Measurements from ENCODE around the gene RICTOR. TPM values are rescaled to one million over a fixed set of nuclear protein-coding genes. Genes with fewer than 3 reads are reported as not detected.

RICTOR gene
- total RNA-seq, 1 donor from 2014 or later, result 23.6 TPM

GRCh38 chr5:39114155-39114554 is 40.0 kb upstream of the RICTOR start:
- Mint-ChIP-seq H3K27ac (ENCODE audit: unreplicated experiment) (no peak overlapping the region), H3K9me3 (ENCODE audit: low read depth) (no peaks in the 10 kb centered on the region), H3K36me3 (ENCODE audit: low read depth) (no peaks in the 10 kb centered on the region), H3K4me1 (ENCODE audit: low read depth) (peaks cover 6% of the 10 kb centered on the region), H3K27me3 (ENCODE audit: low read depth) (no peaks in the 10 kb centered on the region), H3K4me3 (ENCODE audit: unreplicated experiment) (no peak overlapping the region)
- no peak for DNase-seq (ENCODE audit: low spot score)
- TF ChIP-seq, protein P1, sequence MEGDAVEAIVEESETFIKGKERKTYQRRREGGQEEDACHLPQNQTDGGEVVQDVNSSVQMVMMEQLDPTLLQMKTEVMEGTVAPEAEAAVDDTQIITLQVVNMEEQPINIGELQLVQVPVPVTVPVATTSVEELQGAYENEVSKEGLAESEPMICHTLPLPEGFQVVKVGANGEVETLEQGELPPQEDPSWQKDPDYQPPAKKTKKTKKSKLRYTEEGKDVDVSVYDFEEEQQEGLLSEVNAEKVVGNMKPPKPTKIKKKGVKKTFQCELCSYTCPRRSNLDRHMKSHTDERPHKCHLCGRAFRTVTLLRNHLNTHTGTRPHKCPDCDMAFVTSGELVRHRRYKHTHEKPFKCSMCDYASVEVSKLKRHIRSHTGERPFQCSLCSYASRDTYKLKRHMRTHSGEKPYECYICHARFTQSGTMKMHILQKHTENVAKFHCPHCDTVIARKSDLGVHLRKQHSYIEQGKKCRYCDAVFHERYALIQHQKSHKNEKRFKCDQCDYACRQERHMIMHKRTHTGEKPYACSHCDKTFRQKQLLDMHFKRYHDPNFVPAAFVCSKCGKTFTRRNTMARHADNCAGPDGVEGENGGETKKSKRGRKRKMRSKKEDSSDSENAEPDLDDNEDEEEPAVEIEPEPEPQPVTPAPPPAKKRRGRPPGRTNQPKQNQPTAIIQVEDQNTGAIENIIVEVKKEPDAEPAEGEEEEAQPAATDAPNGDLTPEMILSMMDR (IDR thresholded peaks at IDR 0.05), result no peak

DNA sequence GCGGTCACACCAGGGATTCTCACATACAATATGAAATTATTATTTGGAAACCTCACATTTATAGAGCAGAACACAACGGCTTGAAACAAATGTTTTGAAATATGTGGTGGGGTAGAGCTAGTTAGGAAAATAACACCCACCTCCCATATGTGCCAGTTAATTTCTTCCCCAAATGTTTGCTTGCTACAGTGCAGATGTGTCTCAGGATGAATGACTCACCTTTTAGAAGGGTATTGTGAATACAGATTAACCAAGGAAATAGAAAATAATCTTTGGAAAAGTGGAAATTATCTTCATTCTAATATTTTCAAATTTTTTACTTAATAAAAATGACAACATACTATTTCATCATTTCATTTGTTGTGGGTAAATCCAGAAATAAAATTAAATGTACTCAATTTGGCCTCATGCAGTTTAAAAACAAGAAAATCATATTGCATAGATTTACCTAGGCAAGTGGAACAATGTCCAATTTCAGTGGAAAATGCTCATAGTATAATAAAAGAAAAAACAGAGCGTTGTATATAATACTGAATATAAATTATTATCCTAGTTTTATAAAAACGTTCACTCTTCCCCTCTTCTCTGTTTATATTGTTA is 39.3 kb upstream of the RICTOR start:
- no peak overlapping the region for H3K27ac Mint-ChIP-seq (ENCODE audit: unreplicated experiment)
- H3K27me3 Mint-ChIP-seq (ENCODE audit: low read depth), result no peaks in the 10 kb centered on the region
- DNase-seq (ENCODE audit: low spot score), result no peak
- TF ChIP-seq, protein P1 (IDR thresholded peaks at IDR 0.05), result no peak
- no peaks in the 10 kb centered on the region for H3K36me3 Mint-ChIP-seq (ENCODE audit: low read depth)
- no peaks in the 10 kb centered on the region for H3K9me3 Mint-ChIP-seq (ENCODE audit: low read depth)
- H3K4me3 Mint-ChIP-seq (ENCODE audit: unreplicated experiment), result no peak overlapping the region
- H3K4me1 Mint-ChIP-seq (ENCODE audit: low read depth), result peaks cover 6% of the 10 kb centered on the region

DNA sequence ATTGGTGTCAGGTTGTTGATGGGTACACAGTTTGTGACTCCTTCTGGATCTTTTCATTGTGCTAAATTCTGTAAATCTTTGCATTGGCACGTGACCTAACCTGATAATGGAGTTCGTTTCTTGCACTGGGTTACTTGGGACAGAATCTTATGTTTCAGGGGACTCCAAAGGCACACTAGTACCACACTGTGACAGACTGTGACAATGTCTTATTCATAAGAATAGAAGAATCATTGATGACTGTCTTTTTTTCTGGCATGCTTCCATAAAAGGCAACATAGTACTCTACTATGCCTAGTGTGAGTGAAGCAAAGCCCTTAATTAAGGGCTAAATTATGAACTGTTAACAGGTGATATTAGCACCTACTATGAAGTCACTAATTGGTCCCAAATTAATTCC is 35.4 kb upstream of the RICTOR start:
- TF ChIP-seq, protein P1 (IDR thresholded peaks at IDR 0.05), result no peak
- Mint-ChIP-seq H3K27me3 (ENCODE audit: low read depth) (no peaks in the 10 kb centered on the region), H3K4me3 (ENCODE audit: unreplicated experiment) (no peak overlapping the region), H3K36me3 (ENCODE audit: low read depth) (no peaks in the 10 kb centered on the region), H3K27ac (ENCODE audit: unreplicated experiment) (no peak overlapping the region), H3K4me1 (ENCODE audit: low read depth) (no peaks in the 10 kb centered on the region), H3K9me3 (ENCODE audit: low read depth) (no peaks in the 10 kb centered on the region)
- no peak for DNase-seq (ENCODE audit: low spot score)

DNA sequence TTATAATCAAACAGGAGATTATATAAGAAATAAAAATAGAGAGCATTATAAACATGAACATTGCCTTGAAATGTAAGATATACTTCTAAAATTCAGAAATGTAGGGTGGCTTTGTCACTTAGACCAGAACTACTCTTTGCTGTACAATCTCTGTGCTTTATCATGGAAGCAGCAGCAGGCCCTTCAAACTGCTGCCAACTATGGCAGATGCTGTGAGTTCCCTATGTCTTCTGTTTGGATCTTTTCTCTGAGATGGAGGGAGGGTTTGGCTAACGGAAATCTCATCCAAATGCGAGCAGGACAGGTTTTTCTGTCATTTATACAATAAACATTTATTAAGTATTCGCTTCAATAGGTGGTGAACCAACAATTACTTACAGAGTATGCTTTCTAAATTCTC is 34.8 kb upstream of the RICTOR start:
- TF ChIP-seq, protein P1 (IDR thresholded peaks at IDR 0.05), result no peak
- DNase-seq (ENCODE audit: low spot score), result no peak
- no peak overlapping the region for H3K4me3 Mint-ChIP-seq (ENCODE audit: unreplicated experiment)
- no peaks in the 10 kb centered on the region for H3K36me3 Mint-ChIP-seq (ENCODE audit: low read depth)
- peaks cover 3% of the 10 kb centered on the region for H3K4me1 Mint-ChIP-seq (ENCODE audit: low read depth)
- no peak overlapping the region for H3K27ac Mint-ChIP-seq (ENCODE audit: unreplicated experiment)
- no peaks in the 10 kb centered on the region for H3K9me3 Mint-ChIP-seq (ENCODE audit: low read depth)
- no peaks in the 10 kb centered on the region for H3K27me3 Mint-ChIP-seq (ENCODE audit: low read depth)

DNA sequence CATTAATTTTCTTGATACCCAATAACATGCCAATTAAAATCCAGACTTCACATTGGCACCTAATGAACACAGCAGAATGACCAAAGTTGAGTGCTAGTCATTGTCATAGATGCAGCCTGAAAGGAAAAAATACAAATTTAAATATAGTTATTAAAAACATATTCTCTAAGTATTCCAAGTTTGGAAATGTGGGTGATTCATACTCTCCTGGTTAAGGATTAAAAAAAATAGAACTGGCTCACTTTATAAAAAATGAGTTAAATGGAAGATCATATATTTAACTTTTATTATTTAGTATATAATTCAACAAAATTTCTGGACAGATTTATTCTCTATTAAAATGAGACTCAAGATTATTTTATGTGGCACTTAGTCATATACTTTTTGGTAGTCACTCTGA is 33.2 kb upstream of the RICTOR start:
- TF ChIP-seq, protein P1 (IDR thresholded peaks at IDR 0.05), result no peak
- Mint-ChIP-seq H3K9me3 (ENCODE audit: low read depth) (no peaks in the 10 kb centered on the region), H3K27ac (ENCODE audit: unreplicated experiment) (no peak overlapping the region), H3K27me3 (ENCODE audit: low read depth) (no peaks in the 10 kb centered on the region), H3K4me3 (ENCODE audit: unreplicated experiment) (no peak overlapping the region), H3K36me3 (ENCODE audit: low read depth) (no peaks in the 10 kb centered on the region), H3K4me1 (ENCODE audit: low read depth) (peaks cover 18% of the 10 kb centered on the region)
- DNase-seq (ENCODE audit: low spot score), result no peak

Data from chondrocyte (in vitro differentiated cells).